ENCODE measurements around the gene KISS1R.
"Not testable (repeated sequence)": the region's sequence is repeated elsewhere in the genome, so short reads cannot be mapped to it uniquely, and the experiment has no call there.

KISS1R gene

DNA sequence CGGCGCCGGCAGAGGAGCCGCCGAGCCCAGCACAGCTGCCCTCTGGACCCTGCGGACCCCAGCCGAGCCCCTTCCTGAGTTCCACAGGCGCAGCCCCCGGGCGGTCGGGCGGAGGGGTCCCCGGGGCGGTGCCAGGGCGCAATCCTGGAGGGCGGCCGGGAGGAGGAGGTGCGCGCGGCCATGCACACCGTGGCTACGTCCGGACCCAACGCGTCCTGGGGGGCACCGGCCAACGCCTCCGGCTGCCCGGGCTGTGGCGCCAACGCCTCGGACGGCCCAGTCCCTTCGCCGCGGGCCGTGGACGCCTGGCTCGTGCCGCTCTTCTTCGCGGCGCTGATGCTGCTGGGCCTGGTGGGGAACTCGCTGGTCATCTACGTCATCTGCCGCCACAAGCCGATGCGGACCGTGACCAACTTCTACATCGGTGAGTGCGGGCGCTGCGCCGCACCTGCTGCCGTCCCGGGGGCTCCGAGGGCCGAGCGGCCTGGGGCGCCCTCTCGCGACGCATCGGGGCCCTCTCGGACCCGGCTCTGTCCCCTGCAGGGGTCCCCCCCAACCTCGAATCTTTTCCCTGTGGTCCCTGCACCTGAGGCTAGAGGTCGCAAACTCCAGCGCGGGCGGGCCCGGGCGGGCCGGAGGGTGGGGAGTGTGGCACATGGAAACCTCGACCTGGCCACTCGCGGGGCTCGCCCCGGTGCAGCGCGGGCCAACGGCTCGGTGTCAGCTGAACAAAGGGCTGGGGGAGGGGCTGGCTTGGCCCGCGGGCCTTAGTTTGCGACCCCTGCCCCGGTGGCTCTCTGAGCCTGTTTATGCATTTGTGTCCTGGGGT lies at the start of gene KISS1R:
Gene KISS1R, plus strand, starts transcription at position 11 of the 829 bp plus-strand sequence. Its CDS starts 170 bp downstream, at position 181.
- DNase-seq (ENCODE audit: low read depth), result no peak

DNA sequence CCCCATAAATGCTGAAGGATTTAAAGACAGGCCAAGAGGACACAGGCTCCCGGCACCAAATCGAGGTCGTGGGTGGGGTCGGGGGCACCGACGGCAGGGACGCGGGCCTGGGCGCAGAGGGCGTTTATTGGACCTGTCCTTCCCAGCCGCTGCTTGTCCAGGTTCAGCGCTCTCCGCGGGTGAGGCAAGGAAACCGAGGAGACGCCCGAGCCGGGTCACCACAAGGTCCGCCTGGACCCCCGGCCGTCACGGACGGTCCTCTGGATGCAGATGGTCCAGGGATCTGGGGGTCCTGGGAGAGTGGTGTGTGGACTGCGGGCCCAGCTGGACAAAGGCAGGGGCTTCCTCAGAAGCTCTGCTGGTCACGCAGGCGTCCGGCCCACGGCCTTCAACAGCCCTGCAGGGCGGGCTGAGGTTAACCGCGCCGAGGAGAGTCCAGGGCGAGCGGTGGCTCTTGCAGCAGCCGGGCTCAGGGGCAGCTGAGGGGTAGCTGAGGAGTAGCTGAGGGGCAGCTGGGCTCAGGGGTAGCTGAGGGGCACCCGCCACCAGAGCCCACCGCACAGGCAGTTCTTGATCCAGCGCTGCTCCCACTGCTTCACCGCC lies 49.2 kb upstream of the KISS1R start:
- DNase-seq (ENCODE audit: low read depth), result no peak

- DNase-seq (ENCODE audit: low read depth), result no peak
These were observed 48.5 kb upstream of the KISS1R start for GRCh38 chr19:868458-869244.

GRCh38 chr19:869245-870177 lies 47.6 kb upstream of the KISS1R start:
- peak; percentile 90 for DNase-seq (ENCODE audit: low read depth)

DNA sequence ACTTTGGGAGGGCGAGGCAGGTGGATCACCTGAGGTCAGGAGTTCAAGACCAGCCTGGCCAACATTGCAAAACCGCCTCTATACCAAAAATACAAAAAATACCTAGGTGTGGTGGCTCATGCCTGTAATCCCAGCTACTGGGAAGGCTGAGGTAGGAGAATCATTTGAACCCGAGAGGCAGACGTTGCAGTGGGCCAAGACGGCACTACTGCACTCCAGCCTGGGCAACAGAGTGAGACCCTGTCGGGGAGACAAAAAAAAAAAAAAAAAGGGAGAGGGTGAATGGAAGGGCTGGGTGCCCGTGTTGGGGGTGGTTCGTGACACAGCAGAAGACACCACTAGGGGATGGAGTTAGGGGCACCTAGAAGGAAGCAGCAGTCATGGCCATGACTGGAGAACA lies 46.8 kb upstream of the KISS1R start:
- DNase-seq (ENCODE audit: low read depth), result no peak

GRCh38 chr19:870963-871401 lies 46.2 kb upstream of the KISS1R start:
- no peak for DNase-seq (ENCODE audit: low read depth)

- DNase-seq (ENCODE audit: low read depth), result no peak
These were observed 45.5 kb upstream of the KISS1R start for GRCh38 chr19:871446-872265.

DNA sequence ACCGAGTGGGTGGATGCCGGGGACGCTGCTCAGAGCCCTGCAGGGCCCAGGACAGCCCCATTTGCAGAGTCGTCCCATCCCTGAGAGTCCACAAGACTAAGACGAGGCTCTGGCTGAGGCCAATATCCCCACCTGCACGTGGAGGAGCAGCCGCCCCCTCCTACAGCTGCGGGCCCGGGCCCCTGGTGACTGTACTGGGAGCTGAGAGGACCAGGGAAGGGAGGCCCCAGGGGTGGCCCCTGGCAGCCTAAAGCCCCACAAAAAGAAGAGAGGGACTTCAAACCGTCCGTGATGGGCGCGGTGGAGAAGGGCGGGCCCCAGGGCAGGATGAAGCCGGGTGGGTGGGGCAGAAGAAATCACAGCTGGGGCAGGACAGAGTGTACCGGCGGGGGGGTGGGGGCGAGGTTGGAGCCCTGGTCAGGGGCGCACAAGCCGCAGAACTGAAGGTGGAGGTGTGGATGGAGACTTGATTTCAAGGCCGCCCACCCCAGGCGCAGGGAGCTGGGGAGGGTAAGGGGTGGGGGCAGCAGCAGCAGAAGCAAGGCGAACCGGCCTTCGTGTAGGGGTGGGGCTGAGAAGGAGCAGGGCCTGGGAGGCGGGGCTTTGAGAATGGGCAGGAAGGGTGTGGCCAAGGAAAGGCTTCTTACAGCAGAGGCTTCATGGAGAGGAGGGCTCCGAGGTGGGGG lies 44.7 kb upstream of the KISS1R start:
- peak; percentile 79 for DNase-seq (ENCODE audit: low read depth)

- DNase-seq (ENCODE audit: low read depth), result peak; percentile 75
These were observed 44.0 kb upstream of the KISS1R start for GRCh38 chr19:873084-873483.

- DNase-seq (ENCODE audit: low read depth), result no peak
These were observed 43.5 kb upstream of the KISS1R start for GRCh38 chr19:873561-874041.

DNA sequence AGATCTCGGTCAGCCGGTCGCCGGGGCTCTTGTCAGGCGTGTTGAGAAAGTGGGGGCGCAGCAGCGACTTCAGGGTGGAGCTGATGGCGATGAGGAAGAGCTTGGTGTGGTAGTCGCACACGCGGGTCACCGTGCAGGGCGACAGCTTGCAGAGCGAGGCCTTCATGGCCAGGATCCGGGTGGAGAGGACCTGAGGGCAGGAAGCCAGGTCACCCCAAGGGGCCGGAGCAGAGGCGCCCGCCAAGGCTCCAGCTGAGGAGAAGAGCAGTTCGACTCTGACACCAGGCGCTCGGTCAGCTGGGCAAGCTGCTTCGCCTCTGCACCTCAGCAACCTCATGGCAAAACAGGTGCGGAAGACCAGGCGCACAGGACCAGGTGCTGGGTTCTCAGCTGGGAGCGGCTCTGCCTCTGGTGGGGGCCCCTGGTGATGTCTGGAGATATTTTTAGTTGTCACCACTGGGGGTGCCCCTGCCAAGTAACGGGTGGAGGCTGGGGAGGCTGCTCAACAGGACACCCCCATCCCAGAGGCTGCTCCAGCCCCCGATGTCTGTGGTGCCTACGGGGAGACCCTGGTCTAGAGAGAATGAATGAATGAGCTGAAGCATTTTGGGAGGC lies 41.8 kb upstream of the KISS1R start:
- DNase-seq (ENCODE audit: low read depth), result no peak

DNA sequence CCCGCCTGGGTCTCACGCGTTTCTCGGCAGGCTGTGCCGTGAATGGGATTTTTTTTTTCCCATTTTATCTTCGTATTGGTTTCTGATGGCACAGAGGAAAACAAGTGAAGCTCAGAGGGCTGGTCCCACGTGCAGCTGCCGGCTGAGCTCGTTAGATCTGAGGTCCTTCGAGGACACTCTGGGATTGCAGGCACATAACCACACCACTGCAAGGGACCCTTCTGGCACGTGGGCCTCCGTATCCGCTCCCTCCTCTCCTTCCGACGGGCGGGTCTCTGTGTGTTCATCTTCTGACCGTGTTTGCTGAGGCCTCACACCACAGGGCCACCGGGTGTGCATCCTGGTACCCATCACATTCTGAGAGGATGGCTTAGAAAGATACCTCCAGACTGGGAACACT lies 41.0 kb upstream of the KISS1R start:
- no peak for DNase-seq (ENCODE audit: low read depth)

DNA sequence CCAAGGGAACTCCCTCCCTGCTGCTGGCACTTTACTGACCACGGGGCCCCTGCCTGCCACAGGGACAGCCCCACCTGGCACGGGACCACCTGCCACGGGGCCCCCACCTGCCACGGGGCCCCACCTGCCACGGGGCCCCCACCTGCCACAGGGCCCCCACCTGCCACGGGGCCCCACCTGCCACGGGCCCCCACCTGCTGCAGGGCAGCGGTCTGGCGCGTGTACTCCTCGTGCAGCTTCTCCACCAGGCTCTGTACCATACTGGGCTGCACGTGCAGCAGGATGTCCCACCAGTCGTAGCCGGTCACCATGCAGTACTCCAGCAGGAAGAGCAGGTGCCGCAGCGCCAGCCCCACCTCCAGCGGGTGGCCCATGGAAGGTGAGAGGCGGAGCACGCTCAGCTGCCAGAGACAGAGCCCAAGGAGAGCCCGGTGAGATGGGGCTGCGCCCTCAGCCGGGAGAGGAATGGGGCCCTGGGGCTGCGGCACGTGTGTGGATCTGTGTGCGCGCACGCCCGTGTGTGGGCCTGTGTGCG lies 40.3 kb upstream of the KISS1R start:
- DNase-seq (ENCODE audit: low read depth), result no peak

- not testable (repeated sequence) for DNase-seq (ENCODE audit: low read depth)
These were observed 39.0 kb upstream of the KISS1R start for GRCh38 chr19:877992-878660.

- DNase-seq (ENCODE audit: low read depth), result not testable (repeated sequence)
These were observed 38.2 kb upstream of the KISS1R start for GRCh38 chr19:878751-879561.

DNA sequence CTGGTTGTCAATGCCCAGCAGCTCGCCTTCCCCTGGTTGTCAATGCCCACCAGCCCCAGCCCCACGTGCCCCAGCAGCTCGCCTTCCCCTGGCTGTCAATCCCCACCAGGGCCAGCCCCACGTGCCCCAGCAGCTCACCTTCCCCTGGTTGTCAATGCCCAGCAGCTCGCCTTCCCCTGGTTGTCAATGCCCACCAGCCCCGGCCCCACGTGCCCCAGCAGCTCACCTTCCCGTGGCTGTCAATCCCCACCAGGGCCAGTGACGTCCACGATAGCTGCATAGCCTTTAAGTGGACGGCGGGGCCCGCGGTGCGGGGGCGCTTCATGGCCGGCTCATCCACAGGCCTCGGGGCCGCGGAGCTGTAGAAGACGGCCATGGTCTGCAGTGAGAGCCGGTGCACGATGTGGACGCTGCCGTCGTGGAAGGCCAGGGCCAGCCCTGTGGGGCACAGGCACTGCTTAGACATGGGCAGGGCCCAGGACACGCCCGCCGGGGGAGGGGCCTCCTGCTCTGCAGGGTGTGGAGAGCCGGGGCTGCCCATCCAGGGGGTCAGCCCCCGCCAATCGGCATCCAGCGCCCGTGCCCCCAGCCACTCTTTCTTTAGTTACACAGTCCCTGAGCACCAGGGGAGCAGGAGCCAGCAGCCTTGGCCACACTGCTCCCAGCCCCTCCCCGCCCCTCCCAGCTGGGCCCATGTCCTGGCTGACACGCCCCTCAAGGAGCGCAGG lies 37.3 kb upstream of the KISS1R start:
- DNase-seq (ENCODE audit: low read depth), result no peak
